ENCODE results near the gene AUTS2. TPM values are rescaled to one million over a fixed set of nuclear protein-coding genes. Genes with fewer than 3 reads are reported as not detected.

AUTS2 gene
- polyA plus RNA-seq, 1 donor from 2014 or later, result 97.3 TPM

- no peaks in the 10 kb centered on the region for H3K27me3 ChIP-seq (ENCODE audit: insufficient read depth, low read depth, low read length)
- H3K4me3 ChIP-seq (ENCODE audit: low read length), result no peak overlapping the region
- no peak overlapping the region for H3K27ac ChIP-seq (ENCODE audit: low read length)
- H3K9me2 ChIP-seq (ENCODE audit: insufficient read depth, low read length), result no peaks in the 10 kb centered on the region
- H3K36me3 ChIP-seq (ENCODE audit: insufficient read depth, low read length), result no peaks in the 10 kb centered on the region
- H4K20me1 ChIP-seq (ENCODE audit: insufficient read depth), result peaks cover 2% of the 10 kb centered on the region
- H3K9me3 ChIP-seq (ENCODE audit: low read length), result no peaks in the 10 kb centered on the region
- H3K9ac ChIP-seq (ENCODE audit: low read length), result no peak overlapping the region
- H2AFZ ChIP-seq (ENCODE audit: low read depth, low read length), result no peak overlapping the region
- peaks cover 88% of the 10 kb centered on the region for H3K79me2 ChIP-seq (replicated peaks; ENCODE audit: insufficient read depth, low read length)
- H3K4me2 ChIP-seq (ENCODE audit: low read length), result no peak overlapping the region
- TF ChIP-seq SMC3 (conservative IDR thresholded peaks at IDR 0.05; ENCODE audit: poor library complexity), result no peak
- TF ChIP-seq TAF1 (IDR thresholded peaks at IDR 0.05; ENCODE audit: low read depth), result no peak
- no peak for TF ChIP-seq CTCF (IDR thresholded peaks at IDR 0.05; ENCODE audit: poor library complexity, severe bottlenecking)
- TF ChIP-seq RAD21 (conservative IDR thresholded peaks at IDR 0.05), result no peak
- TF ChIP-seq EP300 (conservative IDR thresholded peaks at IDR 0.05; ENCODE audit: poor library complexity, severe bottlenecking), result no peak
- no peak for TF ChIP-seq POLR2AphosphoS5 (IDR thresholded peaks at IDR 0.05)
- TF ChIP-seq REST (IDR thresholded peaks at IDR 0.05; ENCODE audit: borderline replicate concordance), result no peak
- no peak for TF ChIP-seq MXI1 (conservative IDR thresholded peaks at IDR 0.05; ENCODE audit: poor library complexity, severe bottlenecking)
- TF ChIP-seq EZH2 (IDR thresholded peaks at IDR 0.05; ENCODE audit: borderline replicate concordance, insufficient read depth, low read length, poor library complexity, severe bottlenecking), result no peak
- H3F3A ChIP-seq (ENCODE audit: insufficient read depth, low read length, poor library complexity, severe bottlenecking), result no peaks in the 10 kb centered on the region
Measured at GRCh38 chr7:69640216-69640615, 41.9 kb downstream of the AUTS2 start.

- H4K20me1 ChIP-seq (ENCODE audit: insufficient read depth), result no peaks in the 10 kb centered on the region
- H3K4me2 ChIP-seq (ENCODE audit: low read length), result no peak overlapping the region
- H2AFZ ChIP-seq (ENCODE audit: low read depth, low read length), result no peak overlapping the region
- H3K27me3 ChIP-seq (ENCODE audit: insufficient read depth, low read depth, low read length), result no peaks in the 10 kb centered on the region
- H3K36me3 ChIP-seq (ENCODE audit: insufficient read depth, low read length), result no peaks in the 10 kb centered on the region
- no peak overlapping the region for H3K27ac ChIP-seq (ENCODE audit: low read length)
- peaks cover 88% of the 10 kb centered on the region for H3K79me2 ChIP-seq (replicated peaks; ENCODE audit: insufficient read depth, low read length)
- no peak overlapping the region for H3K9ac ChIP-seq (ENCODE audit: low read length)
- H3F3A ChIP-seq (ENCODE audit: insufficient read depth, low read length, poor library complexity, severe bottlenecking), result no peaks in the 10 kb centered on the region
- TF ChIP-seq SMC3 (conservative IDR thresholded peaks at IDR 0.05; ENCODE audit: poor library complexity) (no peak), EP300 (conservative IDR thresholded peaks at IDR 0.05; ENCODE audit: poor library complexity, severe bottlenecking) (no peak), MXI1 (conservative IDR thresholded peaks at IDR 0.05; ENCODE audit: poor library complexity, severe bottlenecking) (no peak), POLR2AphosphoS5 (IDR thresholded peaks at IDR 0.05) (no peak), TAF1 (IDR thresholded peaks at IDR 0.05; ENCODE audit: low read depth) (no peak), REST (IDR thresholded peaks at IDR 0.05; ENCODE audit: borderline replicate concordance) (no peak), CTCF (IDR thresholded peaks at IDR 0.05; ENCODE audit: poor library complexity, severe bottlenecking) (no peak), RAD21 (conservative IDR thresholded peaks at IDR 0.05) (no peak), EZH2 (IDR thresholded peaks at IDR 0.05; ENCODE audit: borderline replicate concordance, insufficient read depth, low read length, poor library complexity, severe bottlenecking) (no peak)
- H3K9me2 ChIP-seq (ENCODE audit: insufficient read depth, low read length), result no peaks in the 10 kb centered on the region
- H3K4me3 ChIP-seq (ENCODE audit: low read length), result no peak overlapping the region
- H3K9me3 ChIP-seq (ENCODE audit: low read length), result no peaks in the 10 kb centered on the region
Measured at GRCh38 chr7:69640925-69641594, 42.8 kb downstream of the AUTS2 start.
